HL-60/S4 treated with retinoic acid at 250 ng/mL for 4 days and 3 days (cell line): Measurements from ENCODE around the gene ELANE.

ENCODE experiments used
- in situ Hi-C: fragments of 300-500 bp; cut with MboI; formaldehyde crosslinking; loops from 2 replicates; pipeline ENCODE4 v1.7.0; 2022; ENCODE audit warnings: low sequenced_read_pairs

Gene ELANE

GRCh38 chr19:861141-861755 lies 9.1 kb downstream of the ELANE start:
- in situ Hi-C loops = no loop called here

GRCh38 chr19:861756-862580 lies 9.9 kb downstream of the ELANE start:
- in situ Hi-C loops = no loop called here

GRCh38 chr19:862581-863314 lies 10.6 kb downstream of the ELANE start:
- in situ Hi-C loops = no loop called here

GRCh38 chr19:863315-863620 lies 11.2 kb downstream of the ELANE start:
- in situ Hi-C loops = no loop called here

GRCh38 chr19:866769-867300 lies 14.7 kb downstream of the ELANE start:
- in situ Hi-C loops = no loop called here

GRCh38 chr19:867301-867793 lies 15.2 kb downstream of the ELANE start:
- in situ Hi-C loops = no loop called here

GRCh38 chr19:867855-868457 lies 15.9 kb downstream of the ELANE start:
- in situ Hi-C loops = no loop called here

- in situ Hi-C loops = no loop called here
Measured at GRCh38 chr19:868458-869244, 16.5 kb downstream of the ELANE start.

GRCh38 chr19:869245-870177 lies 17.4 kb downstream of the ELANE start:
- in situ Hi-C loops = no loop called here

GRCh38 chr19:870314-870713 lies 18.2 kb downstream of the ELANE start:
- in situ Hi-C loops = no loop called here

- in situ Hi-C loops = no loop called here
Measured at GRCh38 chr19:870963-871401, 18.9 kb downstream of the ELANE start.

GRCh38 chr19:871446-872265 lies 19.6 kb downstream of the ELANE start:
- in situ Hi-C loops = no loop called here

- in situ Hi-C loops = no loop called here
Measured at GRCh38 chr19:872266-872951, 20.3 kb downstream of the ELANE start.

GRCh38 chr19:873084-873483 lies 21.0 kb downstream of the ELANE start:
- in situ Hi-C loops = no loop called here

GRCh38 chr19:873561-874041 lies 21.5 kb downstream of the ELANE start:
- in situ Hi-C loops = no loop called here

GRCh38 chr19:875265-875879 lies 23.3 kb downstream of the ELANE start:
- in situ Hi-C loops = no loop called here

GRCh38 chr19:876089-876488 lies 24.0 kb downstream of the ELANE start:
- in situ Hi-C loops = no loop called here
